ENCODE measurements around the gene TAPBP. TPM values are rescaled to one million over a fixed set of nuclear protein-coding genes. Genes with fewer than 3 reads are reported as not detected.

The TAPBP gene
- total and polyA plus RNA-seq, 9 of the 15 experiments (the other 6 are each of a cell fraction or from before 2014, with no cell fraction given), result 5.6 to 74.0 (median 22.3) TPM

GRCh38 chr6:33271468-33272274 is 42.2 kb downstream of the TAPBP start, which contains the start of the genes RPS18 and VPS52 (continued):
- TF ChIP-seq TAF1 (IDR thresholded peaks at IDR 0.05; ENCODE audit: control insufficient read depth, extremely low read depth, insufficient read depth, low read length, severe bottlenecking), result peak; percentile 96
- TF ChIP-seq FOS (IDR thresholded peaks at IDR 0.05; ENCODE audit: extremely low read depth, insufficient read length), result no peak
- peak; percentile 48; the same call in 1 of the 2 replicates for TF ChIP-seq TEAD4 (IDR thresholded peaks at IDR 0.05; ENCODE audit: low read length)
- TF ChIP-seq TEAD4 (CRISPR knock-in tag; IDR thresholded peaks at IDR 0.05; ENCODE audit: borderline replicate concordance), result no peak
- peak; percentile 79; the same call in 1 of the 2 replicates for TF ChIP-seq NBN (IDR thresholded peaks at IDR 0.05; ENCODE audit: low read depth)
- no peak for TF ChIP-seq MTA1 (IDR thresholded peaks at IDR 0.05; ENCODE audit: borderline replicate concordance)
- TF ChIP-seq ARNT (IDR thresholded peaks at IDR 0.05), result peak; percentile 83 to 97; a peak in 3 of 4 replicates
- no peak for TF ChIP-seq ARID3A (IDR thresholded peaks at IDR 0.05; ENCODE audit: borderline replicate concordance, low read depth, low read length)
- peak; percentile 51 to 98; a peak in 3 of 4 replicates for TF ChIP-seq HDAC1 (IDR thresholded peaks at IDR 0.05)
- TF ChIP-seq ZBTB8A (IDR thresholded peaks at IDR 0.05; ENCODE audit: partially characterized antibody), result no peak
- peak; percentile 96 for TF ChIP-seq RBM39 (optimal IDR thresholded peaks at IDR 0.05; ENCODE audit: low read depth, low read length)
- TF ChIP-seq ZBTB12 (CRISPR knock-in tag; IDR thresholded peaks at IDR 0.05), result peak; percentile 82
- TF ChIP-seq THAP12 (CRISPR knock-in tag; IDR thresholded peaks at IDR 0.05), result peak; percentile 93
- peak; percentile 16; the same call in 1 of the 2 replicates for TF ChIP-seq HDAC2 (IDR thresholded peaks at IDR 0.05)
- TF ChIP-seq ZNF592 (IDR thresholded peaks at IDR 0.05), result no peak
- TF ChIP-seq MAZ (CRISPR knock-in tag; conservative IDR thresholded peaks at IDR 0.05 in 1 of 2, IDR thresholded peaks at IDR 0.05 in 1 of 2), result peak; percentile 61 to 71

All from K562 (cell line).